ENCODE results near the gene RESP18.

- TF ChIP-seq, protein P1, sequence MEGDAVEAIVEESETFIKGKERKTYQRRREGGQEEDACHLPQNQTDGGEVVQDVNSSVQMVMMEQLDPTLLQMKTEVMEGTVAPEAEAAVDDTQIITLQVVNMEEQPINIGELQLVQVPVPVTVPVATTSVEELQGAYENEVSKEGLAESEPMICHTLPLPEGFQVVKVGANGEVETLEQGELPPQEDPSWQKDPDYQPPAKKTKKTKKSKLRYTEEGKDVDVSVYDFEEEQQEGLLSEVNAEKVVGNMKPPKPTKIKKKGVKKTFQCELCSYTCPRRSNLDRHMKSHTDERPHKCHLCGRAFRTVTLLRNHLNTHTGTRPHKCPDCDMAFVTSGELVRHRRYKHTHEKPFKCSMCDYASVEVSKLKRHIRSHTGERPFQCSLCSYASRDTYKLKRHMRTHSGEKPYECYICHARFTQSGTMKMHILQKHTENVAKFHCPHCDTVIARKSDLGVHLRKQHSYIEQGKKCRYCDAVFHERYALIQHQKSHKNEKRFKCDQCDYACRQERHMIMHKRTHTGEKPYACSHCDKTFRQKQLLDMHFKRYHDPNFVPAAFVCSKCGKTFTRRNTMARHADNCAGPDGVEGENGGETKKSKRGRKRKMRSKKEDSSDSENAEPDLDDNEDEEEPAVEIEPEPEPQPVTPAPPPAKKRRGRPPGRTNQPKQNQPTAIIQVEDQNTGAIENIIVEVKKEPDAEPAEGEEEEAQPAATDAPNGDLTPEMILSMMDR (conservative IDR thresholded peaks at IDR 0.05), result no peak
- no peak for TF ChIP-seq EZH2 (IDR thresholded peaks at IDR 0.05; ENCODE audit: low read depth)
Observed at GRCh38 chr2:219282943-219283581, 49.5 kb downstream of the RESP18 start.

Data from PC-9 (cell line).